WERI-Rb-1 (cell line): Measurements from ENCODE around the gene LRTM2.

Experiments
- DNase-seq: peaks from one replicate; pipeline ENCODE4 v3.0.0-alpha.2; 2020
- H3K27ac ChIP-seq: fragments of 250-450 bp; sonication (Bioruptor Pico); 2 replicates; pipeline ENCODE4 v1.5.1; 2020; ENCODE audit warnings: mild to moderate bottlenecking, moderate library complexity
- H3K27me3 ChIP-seq: fragments of 250-450 bp; sonication (Bioruptor Pico); 2 replicates; pipeline ENCODE4 v1.5.1; 2021; ENCODE audit warnings: mild to moderate bottlenecking, low read depth, moderate library complexity; ENCODE audit not compliant: insufficient read depth, severe bottlenecking
- H3K36me3 ChIP-seq: fragments of 250-450 bp; sonication (Bioruptor Pico); 2 replicates; pipeline ENCODE4 v1.5.1; 2020; ENCODE audit warnings: mild to moderate bottlenecking, moderate library complexity
- H3K4me3 ChIP-seq: 2 replicates; pipeline ENCODE4 v1.5.1; 2011; ENCODE audit warnings: low read depth, mild to moderate bottlenecking, control low read depth, low read length
- H3K9me3 ChIP-seq: fragments of 250-450 bp; sonication (Bioruptor Pico); 2 replicates; pipeline ENCODE4 v1.5.1; 2021; ENCODE audit warnings: mild to moderate bottlenecking, moderate library complexity; ENCODE audit not compliant: severe bottlenecking
- TF ChIP-seq, protein P1 (sequence below): IDR thresholded peaks from 2 replicates; pipeline ENCODE4 v1.5.1; 2011; ENCODE audit warnings: low read depth, mild to moderate bottlenecking, control low read depth, inconsistent platforms, low read length

The LRTM2 gene

DNA sequence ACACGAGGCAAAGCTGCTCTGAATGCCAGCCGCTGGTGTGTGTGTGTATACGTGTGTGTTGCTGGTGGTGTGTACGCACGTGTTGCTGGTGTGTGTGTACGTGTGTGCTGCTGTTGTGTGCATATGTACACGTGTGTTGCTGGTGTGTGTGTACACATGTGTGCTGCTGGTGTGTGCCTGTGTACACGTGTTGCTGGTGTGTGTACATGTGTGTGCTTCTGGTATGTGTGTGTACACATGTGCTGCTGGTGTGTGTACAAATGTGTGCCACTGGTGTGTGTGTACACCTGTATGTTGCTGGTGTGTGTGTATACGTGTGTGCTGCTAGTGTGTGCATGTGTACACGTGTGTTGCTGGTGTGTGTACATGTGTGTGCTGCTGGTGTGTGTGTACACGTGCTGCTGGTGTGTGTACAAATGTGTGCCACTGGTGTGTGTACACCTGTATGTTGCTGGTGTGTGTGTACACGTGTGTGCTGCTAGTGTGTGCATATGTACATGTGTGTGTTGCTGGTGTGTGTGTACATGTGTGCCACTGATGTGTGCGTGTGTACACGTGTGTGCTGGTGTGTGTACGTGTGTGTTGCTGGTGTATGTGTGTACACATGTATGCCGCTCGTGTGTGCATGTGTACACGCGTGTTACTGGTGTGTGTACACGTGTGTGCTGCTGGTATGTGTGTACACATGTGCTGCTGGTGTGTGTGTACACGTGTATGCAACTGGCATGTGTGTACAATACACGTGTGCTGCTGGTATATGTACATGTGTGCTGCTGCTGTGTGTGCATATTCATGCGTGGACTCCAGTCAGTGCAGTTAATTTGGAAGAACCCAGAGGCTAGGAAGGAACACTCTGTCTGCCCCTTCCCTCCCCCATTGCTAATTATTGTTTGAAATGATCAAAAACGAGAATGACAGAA, 50.9 kb downstream of the LRTM2 start:
- Histone ChIP-seq H3K4me3 (no peak overlapping the region), H3K27me3 (no peaks in the 10 kb centered on the region)

DNA sequence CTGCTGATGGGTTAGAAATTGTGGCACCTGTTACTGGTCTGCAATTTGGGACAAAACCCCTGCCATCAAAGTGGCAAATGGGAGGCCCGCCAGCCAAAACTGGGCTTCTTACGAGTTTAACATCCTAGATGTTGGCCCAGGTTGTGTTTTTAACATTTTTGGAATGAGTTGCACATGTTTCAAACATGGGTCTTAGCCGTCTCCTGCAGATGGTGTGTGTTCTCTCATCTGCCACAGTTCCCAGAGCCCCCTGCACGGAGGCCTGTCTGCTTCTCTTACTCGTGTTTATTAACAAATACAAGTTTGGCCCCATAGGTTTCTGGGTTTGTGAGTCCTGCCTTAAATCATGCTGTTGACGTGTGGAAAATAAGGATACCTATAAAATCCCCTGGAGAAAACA, 51.6 kb downstream of the LRTM2 start:
- DNase-seq: no peak
- TF ChIP-seq, protein P1, sequence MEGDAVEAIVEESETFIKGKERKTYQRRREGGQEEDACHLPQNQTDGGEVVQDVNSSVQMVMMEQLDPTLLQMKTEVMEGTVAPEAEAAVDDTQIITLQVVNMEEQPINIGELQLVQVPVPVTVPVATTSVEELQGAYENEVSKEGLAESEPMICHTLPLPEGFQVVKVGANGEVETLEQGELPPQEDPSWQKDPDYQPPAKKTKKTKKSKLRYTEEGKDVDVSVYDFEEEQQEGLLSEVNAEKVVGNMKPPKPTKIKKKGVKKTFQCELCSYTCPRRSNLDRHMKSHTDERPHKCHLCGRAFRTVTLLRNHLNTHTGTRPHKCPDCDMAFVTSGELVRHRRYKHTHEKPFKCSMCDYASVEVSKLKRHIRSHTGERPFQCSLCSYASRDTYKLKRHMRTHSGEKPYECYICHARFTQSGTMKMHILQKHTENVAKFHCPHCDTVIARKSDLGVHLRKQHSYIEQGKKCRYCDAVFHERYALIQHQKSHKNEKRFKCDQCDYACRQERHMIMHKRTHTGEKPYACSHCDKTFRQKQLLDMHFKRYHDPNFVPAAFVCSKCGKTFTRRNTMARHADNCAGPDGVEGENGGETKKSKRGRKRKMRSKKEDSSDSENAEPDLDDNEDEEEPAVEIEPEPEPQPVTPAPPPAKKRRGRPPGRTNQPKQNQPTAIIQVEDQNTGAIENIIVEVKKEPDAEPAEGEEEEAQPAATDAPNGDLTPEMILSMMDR: no peak
- Histone ChIP-seq H3K27me3 (no peaks in the 10 kb centered on the region), H3K9me3 (peaks cover 2% of the 10 kb centered on the region), H3K36me3 (no peaks in the 10 kb centered on the region), H3K27ac (no peak overlapping the region), H3K4me3 (no peak overlapping the region)

More for the DNA sequence above, 50.9 kb downstream of the LRTM2 start:
- TF ChIP-seq, protein P1: no peak
- DNase-seq: no peak
- no peak overlapping the region for H3K27ac ChIP-seq
- no peaks in the 10 kb centered on the region for H3K36me3 ChIP-seq
- H3K9me3 ChIP-seq: peaks cover 2% of the 10 kb centered on the region

- Histone ChIP-seq H3K27ac (no peak overlapping the region), H3K36me3 (no peaks in the 10 kb centered on the region), H3K27me3 (no peaks in the 10 kb centered on the region), H3K4me3 (no peak overlapping the region), H3K9me3 (peaks cover 2% of the 10 kb centered on the region)
- DNase-seq: no peak
- TF ChIP-seq, protein P1: no peak
These were observed 52.1 kb downstream of the LRTM2 start for GRCh38 chr12:1872448-1872847.

GRCh38 chr12:1873531-1874510, 53.5 kb downstream of the LRTM2 start:
- H3K4me3 ChIP-seq: no peak overlapping the region
- TF ChIP-seq, protein P1: no peak
- no peaks in the 10 kb centered on the region for H3K9me3 ChIP-seq
- H3K27me3 ChIP-seq: no peaks in the 10 kb centered on the region
- H3K27ac ChIP-seq: no peak overlapping the region
- no peak for DNase-seq
- no peaks in the 10 kb centered on the region for H3K36me3 ChIP-seq

- TF ChIP-seq, protein P1: no peak
- Histone ChIP-seq H3K4me3 (no peak overlapping the region), H3K27ac (no peak overlapping the region; the same call in 1 of the 2 replicates), H3K27me3 (no peaks in the 10 kb centered on the region), H3K36me3 (no peaks in the 10 kb centered on the region), H3K9me3 (no peaks in the 10 kb centered on the region)
- DNase-seq: no peak
These were observed 55.2 kb downstream of the LRTM2 start for GRCh38 chr12:1875608-1876007.
